MM.1S (cell line): ENCODE data around the gene SMPD3.

Experiments used
- DNase-seq: peaks from one replicate; pipeline ENCODE4 v3.0.0-alpha.2; 2015
- H2AFZ ChIP-seq: fragments of 300-600 bp; sonication (generic); 2 replicates; pipeline ENCODE4 v1.6.0; 2016; ENCODE audit warnings: antibody characterized with exemption, low read length
- H3F3A ChIP-seq: fragments of 300-600 bp; sonication (generic); 2 replicates; pipeline ENCODE4 v1.6.1; 2016; ENCODE audit warnings: mild to moderate bottlenecking, antibody characterized with exemption, low read length, moderate library complexity, mixed read lengths; ENCODE audit not compliant: insufficient read depth
- H3K27ac ChIP-seq: fragments of 300-600 bp; sonication (generic); 2 replicates; pipeline ENCODE4 v1.5.1; 2016; ENCODE audit warnings: mild to moderate bottlenecking, low read length
- H3K27me3 ChIP-seq: fragments of 300-600 bp; sonication (generic); replicated peaks from 2 replicates; pipeline ENCODE4 v1.6.0; 2016; ENCODE audit warnings: low read length; ENCODE audit not compliant: insufficient read depth
- H3K36me3 ChIP-seq: fragments of 300-600 bp; sonication (generic); replicated peaks from 2 replicates; pipeline ENCODE4 v1.6.1; 2016; ENCODE audit warnings: mild to moderate bottlenecking, low read length, mixed read lengths; ENCODE audit not compliant: insufficient read depth
- H3K4me1 ChIP-seq: fragments of 300-600 bp; sonication (generic); 2 replicates; pipeline ENCODE4 v1.6.1; 2016; ENCODE audit warnings: low read length, mixed read lengths
- H3K4me2 ChIP-seq: fragments of 300-600 bp; sonication (generic); 2 replicates; pipeline ENCODE4 v1.6.0; 2016; ENCODE audit warnings: low read depth, low read length
- H3K4me3 ChIP-seq: fragments of 300-600 bp; sonication (generic); 2 replicates; pipeline ENCODE4 v1.5.1; 2016; ENCODE audit warnings: low read length, mixed read lengths
- H3K79me2 ChIP-seq: fragments of 300-600 bp; sonication (generic); 2 replicates; pipeline ENCODE4 v1.6.1; 2016; ENCODE audit warnings: mixed run types, low read length, mixed read lengths
- H3K9ac ChIP-seq: fragments of 300-600 bp; sonication (generic); 2 replicates; pipeline ENCODE4 v1.6.1; 2016; ENCODE audit warnings: low read length, mixed read lengths
- H3K9me2 ChIP-seq: fragments of 300-600 bp; sonication (generic); replicated peaks from 2 replicates; pipeline ENCODE4 v1.6.1; 2016; ENCODE audit warnings: mild to moderate bottlenecking, low read length, mixed read lengths; ENCODE audit not compliant: insufficient read depth
- H3K9me3 ChIP-seq: fragments of 300-600 bp; sonication (generic); replicated peaks from 2 replicates; pipeline ENCODE4 v1.6.1; 2016; ENCODE audit warnings: mild to moderate bottlenecking, low read length, mixed read lengths; ENCODE audit not compliant: insufficient read depth
- H4K20me1 ChIP-seq: fragments of 300-600 bp; sonication (generic); 2 replicates; pipeline ENCODE4 v1.6.1; 2016; ENCODE audit warnings: mild to moderate bottlenecking, low read length, moderate library complexity, mixed read lengths; ENCODE audit not compliant: insufficient read depth
- CTCF ChIP-seq: fragments of 300-600 bp; sonication (generic); IDR thresholded peaks from 2 replicates; pipeline ENCODE4 v1.5.1; 2016; ENCODE audit warnings: antibody characterized with exemption, low read length, mixed read lengths
- EZH2 ChIP-seq: fragments of 300-600 bp; sonication (generic); optimal IDR thresholded peaks from 2 replicates; pipeline ENCODE3; 2017; ENCODE audit warnings: low read depth, mild to moderate bottlenecking, antibody characterized with exemption, low read length, mixed read lengths
- EZH2phosphoT487 ChIP-seq: fragments of 300-600 bp; sonication (generic); IDR thresholded peaks from 2 replicates; pipeline ENCODE4 v1.6.1; 2018; ENCODE audit warnings: antibody characterized with exemption, low read length

The SMPD3 gene

GRCh38 chr16:68416057-68417046 lies 32.0 kb downstream of the SMPD3 start:
- Histone ChIP-seq H3K27ac (no peak overlapping the region), H3K4me2 (no peak overlapping the region), H3K79me2 (peaks cover 11% of the 10 kb centered on the region; the same call in 1 of the 2 replicates), H3K27me3 (no peaks in the 10 kb centered on the region), H3K9me3 (no peaks in the 10 kb centered on the region), H3K9ac (no peak overlapping the region), H3F3A (peaks cover 13% of the 10 kb centered on the region), H3K4me1 (peaks cover 23% of the 10 kb centered on the region), H3K36me3 (no peaks in the 10 kb centered on the region), H2AFZ (no peak overlapping the region), H3K4me3 (no peak overlapping the region), H4K20me1 (no peaks in the 10 kb centered on the region), H3K9me2 (no peaks in the 10 kb centered on the region)
- TF ChIP-seq EZH2phosphoT487 (no peak), EZH2 (no peak), CTCF (no peak)
- no peak for DNase-seq

GRCh38 chr16:68414581-68414980 lies 33.7 kb downstream of the SMPD3 start:
- H3K4me3 ChIP-seq, result no peak overlapping the region
- no peaks in the 10 kb centered on the region for H3K9me3 ChIP-seq
- peaks cover 23% of the 10 kb centered on the region for H3K4me1 ChIP-seq

GRCh38 chr16:68412061-68412460 lies 36.2 kb downstream of the SMPD3 start:
- Histone ChIP-seq H3K27me3 (no peaks in the 10 kb centered on the region), H2AFZ (no peak overlapping the region), H3K79me2 (0 out of 2 replicates have a peak, but pooled peaks cover 4% of the 10 kb centered on the region), H3K9me2 (no peaks in the 10 kb centered on the region), H3K4me3 (no peak overlapping the region), H3K36me3 (no peaks in the 10 kb centered on the region), H3K9ac (no peak overlapping the region), H4K20me1 (no peaks in the 10 kb centered on the region), H3F3A (no peaks in the 10 kb centered on the region), H3K4me1 (peaks cover 4% of the 10 kb centered on the region), H3K27ac (no peak overlapping the region), H3K9me3 (no peaks in the 10 kb centered on the region), H3K4me2 (no peak overlapping the region)
- no peak for DNase-seq
- no peak for TF ChIP-seq CTCF
- TF ChIP-seq EZH2, result no peak
- no peak for TF ChIP-seq EZH2phosphoT487

More at GRCh38 chr16:68414581-68414980, 33.7 kb downstream of the SMPD3 start:
- TF ChIP-seq EZH2phosphoT487 (no peak), EZH2 (no peak), CTCF (no peak)
- Histone ChIP-seq H3K4me2 (no peak overlapping the region), H2AFZ (no peak overlapping the region), H3K27ac (no peak overlapping the region), H3K79me2 (peaks cover 11% of the 10 kb centered on the region; the same call in 1 of the 2 replicates), H4K20me1 (no peaks in the 10 kb centered on the region), H3K36me3 (no peaks in the 10 kb centered on the region), H3F3A (peaks cover 13% of the 10 kb centered on the region), H3K9ac (no peak overlapping the region), H3K9me2 (no peaks in the 10 kb centered on the region), H3K27me3 (no peaks in the 10 kb centered on the region)
- DNase-seq, result no peak
